Measurements from ENCODE around the gene AP1B1.

The AP1B1 gene

DNA sequence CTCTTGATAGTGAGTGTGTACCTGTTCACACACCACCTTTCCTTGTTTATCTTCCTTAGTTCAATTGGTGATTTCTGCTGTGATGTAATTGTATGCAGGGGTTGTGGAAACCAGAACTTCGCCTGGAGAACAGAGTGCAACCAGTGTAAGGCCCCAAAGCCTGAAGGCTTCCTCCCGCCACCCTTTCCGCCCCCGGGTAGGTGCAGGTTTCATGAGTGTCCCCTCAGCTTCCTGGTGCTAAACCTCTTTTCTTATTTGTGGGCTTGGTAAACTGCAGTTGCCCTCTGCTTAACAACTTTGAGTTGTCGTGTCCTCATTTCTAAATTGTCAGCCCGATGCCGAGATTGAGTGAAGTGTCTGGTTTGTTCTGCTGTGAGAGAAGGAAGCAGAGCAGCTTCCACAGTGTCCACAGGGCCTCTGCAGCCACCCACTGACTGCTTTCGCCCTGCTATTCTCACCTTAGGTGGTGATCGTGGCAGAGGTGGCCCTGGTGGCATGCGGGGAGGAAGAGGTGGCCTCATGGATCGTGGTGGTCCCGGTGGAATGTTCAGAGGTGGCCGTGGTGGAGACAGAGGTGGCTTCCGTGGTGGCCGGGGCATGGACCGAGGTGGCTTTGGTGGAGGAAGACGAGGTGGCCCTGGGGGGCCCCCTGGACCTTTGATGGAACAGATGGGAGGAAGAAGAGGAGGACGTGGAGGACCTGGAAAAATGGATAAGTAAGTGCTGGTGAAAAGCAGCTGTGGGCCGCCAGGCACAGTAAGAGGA is 89.1 kb downstream of the AP1B1 start:
- DNase-seq (ENCODE audit: low spot score) = no peak

DNA sequence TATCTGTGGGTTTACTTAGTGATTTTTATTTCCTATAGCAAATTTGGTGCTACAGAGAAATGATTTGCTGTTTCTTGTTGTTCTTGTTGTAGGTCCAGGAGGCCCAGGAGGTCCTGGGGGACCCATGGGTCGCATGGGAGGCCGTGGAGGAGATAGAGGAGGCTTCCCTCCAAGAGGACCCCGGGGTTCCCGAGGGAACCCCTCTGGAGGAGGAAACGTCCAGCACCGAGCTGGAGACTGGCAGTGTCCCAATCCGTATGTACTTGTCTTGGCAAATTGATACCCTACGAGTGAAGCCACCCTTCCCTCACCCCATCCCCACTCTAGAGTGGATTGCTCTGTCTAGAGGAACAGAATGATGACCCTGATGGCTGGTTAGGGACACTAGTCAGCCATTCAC is 89.7 kb downstream of the AP1B1 start:
- DNase-seq (ENCODE audit: low spot score) = no peak

- no peak for DNase-seq (ENCODE audit: low spot score)
Measured at GRCh38 chr22:29292379-29292778, 96.0 kb downstream of the AP1B1 start.

GRCh38 chr22:29291215-29291614 is 97.2 kb downstream of the AP1B1 start:
- DNase-seq (ENCODE audit: low spot score) = no peak

DNA sequence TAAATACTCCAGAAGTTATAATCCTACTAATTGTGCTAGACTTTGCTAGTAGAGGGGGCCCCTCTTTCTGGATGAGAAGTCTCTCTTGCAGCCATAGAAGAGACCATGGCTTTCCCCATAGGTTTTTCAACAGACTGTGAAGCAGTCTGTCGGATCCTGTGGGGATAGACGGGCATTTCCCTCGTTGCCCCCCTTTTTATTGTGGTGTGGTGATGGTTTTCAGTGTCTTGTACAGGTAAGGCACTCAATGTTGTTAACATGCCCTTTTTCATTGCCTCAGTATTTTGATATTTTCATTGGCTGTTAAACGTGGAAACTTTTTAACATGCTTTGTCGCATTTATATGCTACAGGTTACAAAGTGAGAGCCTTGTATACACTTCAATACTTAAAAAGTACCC is 98.3 kb downstream of the AP1B1 start:
- DNase-seq (ENCODE audit: low spot score) = no peak

DNA sequence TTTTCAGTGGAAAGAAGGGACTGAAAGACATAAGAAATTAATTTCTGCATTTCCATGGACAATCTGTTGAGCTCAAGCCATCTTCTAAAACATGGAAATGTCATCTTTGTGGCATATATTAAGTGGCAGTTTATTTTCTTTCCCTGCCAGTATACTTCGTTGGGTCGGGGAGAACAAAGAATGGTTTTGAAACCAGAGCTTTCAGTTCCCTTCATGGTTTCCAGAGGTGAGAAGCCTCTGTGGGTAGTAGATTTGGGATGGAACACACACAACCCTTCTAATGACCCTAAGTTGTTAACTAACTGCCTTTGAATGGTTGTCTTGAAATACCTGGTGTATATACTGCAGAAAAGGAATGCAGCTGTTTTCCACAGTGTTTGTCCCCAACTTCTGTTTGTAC is 99.5 kb downstream of the AP1B1 start:
- DNase-seq (ENCODE audit: low spot score) = no peak

DNA sequence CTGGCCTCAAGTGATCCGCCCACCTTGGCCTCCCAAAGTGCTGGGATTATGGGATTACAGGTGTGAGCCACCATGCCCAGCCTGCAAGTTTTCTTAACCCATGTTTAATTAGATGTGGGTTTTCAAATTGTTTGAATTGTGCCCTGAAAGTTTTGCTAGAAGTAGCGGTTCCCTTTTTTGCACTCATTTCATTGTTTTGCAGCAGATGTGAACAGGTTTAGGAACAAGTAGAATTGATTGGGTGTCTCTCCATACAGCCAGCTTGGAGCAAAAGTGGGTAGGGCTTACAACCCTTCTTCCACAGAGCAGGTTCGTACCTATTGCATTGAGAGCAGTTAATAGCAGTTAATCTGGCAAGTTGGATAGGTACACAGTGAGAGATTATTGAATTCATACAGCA is 104.2 kb downstream of the AP1B1 start:
- no peak for DNase-seq (ENCODE audit: low spot score)

- no peak for DNase-seq (ENCODE audit: low spot score)
Measured at GRCh38 chr22:29277927-29278326, 110.4 kb downstream of the AP1B1 start.
